ENCODE measurements around the gene AGAP1. TPM values are rescaled to one million over a fixed set of nuclear protein-coding genes. Genes with fewer than 3 reads are reported as not detected.

AGAP1 gene
- total RNA-seq, 6 experiments from 2014 or later: 8.1 to 11.2 (median 9.8) TPM

- Histone ChIP-seq H3K27ac (no peak overlapping the region), H3K9me3 (no peaks in the 10 kb centered on the region), H3K4me1 (no peaks in the 10 kb centered on the region), H3K4me3 (no peak overlapping the region), H3K27me3 (no peaks in the 10 kb centered on the region), H3K36me3 (no peaks in the 10 kb centered on the region)
- DNase-seq (no peak), ATAC-seq (no peak)
- 78% methylated on average over 8 of the region's 11 CpGs for WGBS (ENCODE audit: insufficient coverage, low coverage, low lambda C conversion rate, missing lambda C conversion rate)
- TF ChIP-seq POLR2A (IDR thresholded peaks at IDR 0.05): no peak
- intact Hi-C loops (cut with DNase I): loop anchor here (10.0 kb wide), 2 partner anchors 448 to 458 kb away; no protein-coding TSS in a partner anchor
Observed at GRCh38 chr2:235592430-235592829, 98.6 kb downstream of the AGAP1 start.

DNA sequence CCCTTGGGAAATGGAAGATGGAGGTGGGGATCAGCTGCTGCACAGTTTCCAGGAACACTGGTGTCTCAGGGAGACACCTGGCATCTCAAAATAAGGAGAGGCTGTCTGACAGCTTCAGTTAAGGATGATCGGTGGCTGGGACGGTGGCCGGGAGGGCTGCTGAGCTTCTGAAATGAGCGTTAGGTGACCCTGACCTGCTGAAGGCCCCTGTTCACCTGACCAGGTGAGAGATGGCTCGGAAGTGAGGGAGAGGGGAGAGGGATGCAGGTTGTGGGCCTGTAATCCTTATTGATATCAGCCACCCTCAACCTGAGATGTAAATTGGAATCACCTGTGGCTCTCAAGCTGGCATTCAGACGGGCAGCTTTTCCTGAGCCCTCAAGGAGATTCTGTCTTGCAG is 99.0 kb downstream of the AGAP1 start:
- DNase-seq: no peak
- 70% methylated on average over 2 of the region's 6 CpGs for whole genome bisulfite sequencing (ENCODE audit: insufficient coverage, low coverage, low lambda C conversion rate, missing lambda C conversion rate)
- Histone ChIP-seq H3K4me3 (no peak overlapping the region), H3K27ac (no peak overlapping the region), H3K9me3 (no peaks in the 10 kb centered on the region), H3K4me1 (no peaks in the 10 kb centered on the region), H3K27me3 (no peaks in the 10 kb centered on the region), H3K36me3 (no peaks in the 10 kb centered on the region)
- intact Hi-C loops (cut with DNase I): loop anchor here (10.0 kb wide), 2 partner anchors 448 to 458 kb away; no protein-coding TSS in a partner anchor
- no peak for ATAC-seq
- TF ChIP-seq, protein P1, sequence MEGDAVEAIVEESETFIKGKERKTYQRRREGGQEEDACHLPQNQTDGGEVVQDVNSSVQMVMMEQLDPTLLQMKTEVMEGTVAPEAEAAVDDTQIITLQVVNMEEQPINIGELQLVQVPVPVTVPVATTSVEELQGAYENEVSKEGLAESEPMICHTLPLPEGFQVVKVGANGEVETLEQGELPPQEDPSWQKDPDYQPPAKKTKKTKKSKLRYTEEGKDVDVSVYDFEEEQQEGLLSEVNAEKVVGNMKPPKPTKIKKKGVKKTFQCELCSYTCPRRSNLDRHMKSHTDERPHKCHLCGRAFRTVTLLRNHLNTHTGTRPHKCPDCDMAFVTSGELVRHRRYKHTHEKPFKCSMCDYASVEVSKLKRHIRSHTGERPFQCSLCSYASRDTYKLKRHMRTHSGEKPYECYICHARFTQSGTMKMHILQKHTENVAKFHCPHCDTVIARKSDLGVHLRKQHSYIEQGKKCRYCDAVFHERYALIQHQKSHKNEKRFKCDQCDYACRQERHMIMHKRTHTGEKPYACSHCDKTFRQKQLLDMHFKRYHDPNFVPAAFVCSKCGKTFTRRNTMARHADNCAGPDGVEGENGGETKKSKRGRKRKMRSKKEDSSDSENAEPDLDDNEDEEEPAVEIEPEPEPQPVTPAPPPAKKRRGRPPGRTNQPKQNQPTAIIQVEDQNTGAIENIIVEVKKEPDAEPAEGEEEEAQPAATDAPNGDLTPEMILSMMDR (IDR thresholded peaks at IDR 0.05): no peak
- TF ChIP-seq POLR2A (IDR thresholded peaks at IDR 0.05): no peak

GRCh38 chr2:235594041-235594440 is 100.2 kb downstream of the AGAP1 start:
- no peak for TF ChIP-seq POLR2A (IDR thresholded peaks at IDR 0.05)
- TF ChIP-seq, protein P1 (IDR thresholded peaks at IDR 0.05): peak; percentile 53 to 83 (median 75)
- Histone ChIP-seq H3K27me3 (no peaks in the 10 kb centered on the region), H3K36me3 (no peaks in the 10 kb centered on the region), H3K4me1 (no peaks in the 10 kb centered on the region), H3K4me3 (no peak overlapping the region), H3K9me3 (no peaks in the 10 kb centered on the region), H3K27ac (no peak overlapping the region)
- ATAC-seq (peak; percentile 73 to 81 (median 76)), DNase-seq (no peak)
- 2% methylated on average over 3 of the region's 3 CpGs for WGBS (ENCODE audit: insufficient coverage, low coverage, low lambda C conversion rate, missing lambda C conversion rate)
- intact Hi-C loops (cut with DNase I): loop anchor here (10.0 kb wide), 2 partner anchors 449 to 459 kb away; no protein-coding TSS in a partner anchor

DNA sequence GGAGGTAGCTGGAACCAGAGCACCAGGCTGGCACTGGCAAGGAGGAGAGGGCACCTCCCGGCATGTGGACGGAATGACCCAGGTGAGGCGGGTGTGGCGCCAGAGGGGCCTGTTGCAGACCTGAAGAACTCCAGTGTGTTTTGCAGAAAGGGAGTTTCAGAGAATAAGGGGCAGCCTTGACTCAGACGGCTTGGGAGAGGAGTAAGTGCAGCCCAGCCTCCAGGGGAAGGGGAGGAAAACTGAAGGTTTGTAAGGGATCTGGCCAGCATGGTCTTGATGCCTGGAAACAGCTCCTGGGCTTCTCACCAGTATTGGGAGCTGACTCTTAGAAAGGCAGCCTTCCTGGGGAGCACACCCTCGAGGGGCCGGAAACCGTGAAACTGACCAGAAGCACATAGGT is 101.1 kb downstream of the AGAP1 start:
- ATAC-seq: no peak
- WGBS (ENCODE audit: insufficient coverage, low coverage, low lambda C conversion rate, missing lambda C conversion rate): 78% methylated on average over 4 of the region's 8 CpGs

DNA sequence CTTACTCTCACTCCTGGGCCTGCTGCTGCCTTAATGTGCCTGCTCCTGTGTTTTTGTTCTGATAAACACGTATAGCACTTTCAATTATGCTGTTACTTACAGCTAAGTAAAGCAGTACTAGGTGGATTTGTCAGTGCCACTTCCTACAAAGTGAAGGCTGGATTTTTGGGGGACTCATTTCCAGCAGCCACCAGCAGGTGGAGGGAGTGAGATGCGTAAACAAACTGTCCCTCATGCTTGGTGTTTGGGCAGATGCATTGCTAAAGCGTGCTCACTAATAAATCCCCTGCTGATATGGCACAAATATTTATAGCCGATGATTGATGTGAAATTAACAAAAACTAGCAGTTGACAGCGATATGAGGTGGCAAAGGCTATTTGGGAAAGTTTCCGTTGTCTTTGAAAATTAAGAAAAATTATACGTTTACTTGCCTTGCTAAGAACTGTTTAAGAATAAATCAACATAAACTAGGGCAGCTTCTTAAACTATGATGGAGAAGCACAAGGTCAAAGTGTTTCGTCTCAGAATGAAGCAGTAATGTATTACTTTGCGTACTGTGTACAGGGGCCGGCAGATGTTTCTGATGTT is 101.7 kb downstream of the AGAP1 start:
- H3K4me3 ChIP-seq: no peak overlapping the region
- TF ChIP-seq POLR2A (IDR thresholded peaks at IDR 0.05): no peak
- TF ChIP-seq, protein P1 (IDR thresholded peaks at IDR 0.05): peak; percentile 73 to 84 (median 81)
- no peaks in the 10 kb centered on the region for H3K4me1 ChIP-seq
- no peak overlapping the region for H3K27ac ChIP-seq
- 31% methylated on average over 10 of the region's 10 CpGs for WGBS (ENCODE audit: insufficient coverage, low coverage, low lambda C conversion rate, missing lambda C conversion rate)
- no peaks in the 10 kb centered on the region for H3K27me3 ChIP-seq
- H3K36me3 ChIP-seq: no peaks in the 10 kb centered on the region
- no peaks in the 10 kb centered on the region for H3K9me3 ChIP-seq
- DNase-seq (peak in 1 of 3 donors; percentile 51), ATAC-seq (peak; percentile 74 to 86 (median 79))
- intact Hi-C loops (cut with DNase I): loop anchor here (5.0 to 10.0 kb wide), 3 partner anchors 152 to 461 kb away; no protein-coding TSS in a partner anchor

More for the DNA sequence above, 101.1 kb downstream of the AGAP1 start:
- intact Hi-C loops (cut with DNase I): loop anchor here (5.0 to 10.0 kb wide), 3 partner anchors 152 to 460 kb away; no protein-coding TSS in a partner anchor
- TF ChIP-seq, protein P1 (IDR thresholded peaks at IDR 0.05): no peak
- TF ChIP-seq POLR2A (IDR thresholded peaks at IDR 0.05): no peak
- Histone ChIP-seq H3K27me3 (no peaks in the 10 kb centered on the region), H3K9me3 (no peaks in the 10 kb centered on the region), H3K27ac (no peak overlapping the region), H3K36me3 (no peaks in the 10 kb centered on the region), H3K4me1 (no peaks in the 10 kb centered on the region), H3K4me3 (no peak overlapping the region)
- no peak for DNase-seq

Measured in right lobe of liver (tissue), 6 donors.